ENCODE measurements around the gene ZSWIM9. TPM values are rescaled to one million over a fixed set of nuclear protein-coding genes. Genes with fewer than 3 reads are reported as not detected.

ZSWIM9 gene
- total RNA-seq (7.0 and 7.8 TPM in 2 replicates), polyA plus RNA-seq (1.5 and 2.0 TPM in 2 replicates)

- no peaks in the 10 kb centered on the region for H3K27me3 ChIP-seq
- H3K4me1 ChIP-seq (ENCODE audit: low read depth): no peaks in the 10 kb centered on the region
- DNase-seq (ENCODE audit: low read depth in 1 of 2, low spot score in 1 of 2): peak; percentile 95 to 98
- peaks cover 11% of the 10 kb centered on the region for H3K36me3 ChIP-seq
- H3K27ac ChIP-seq: peak within 1 kb of the TSS; percentile 90
- TF ChIP-seq CTCF (IDR thresholded peaks at IDR 0.05; ENCODE audit: low read depth, low read length): peak; percentile 21
- H3K4me3 ChIP-seq: peak within 1 kb of the TSS; percentile 84
- no peaks in the 10 kb centered on the region for H3K9me3 ChIP-seq (ENCODE audit: low read depth)
Observed at GRCh38 chr19:48169939-48170803, at the start of gene ZSWIM9, which contains the start of gene LIG1. TSS of gene ZSWIM9 (plus strand) at chr19:48170680. CDS start at chr19:48171803, 1,123 bp downstream. TSS of gene LIG1 (minus strand) at chr19:48170344. CDS start at chr19:48165566, 4,778 bp downstream.

GRCh38 chr19:48121066-48121465, 49.4 kb upstream of the ZSWIM9 start:
- DNase-seq (ENCODE audit: low read depth in 1 of 2, low spot score in 1 of 2): no peak
- Histone ChIP-seq H3K4me1 (ENCODE audit: low read depth) (no peaks in the 10 kb centered on the region), H3K4me3 (no peak overlapping the region), H3K27me3 (no peaks in the 10 kb centered on the region), H3K36me3 (no peaks in the 10 kb centered on the region), H3K27ac (no peak overlapping the region), H3K9me3 (ENCODE audit: low read depth) (no peaks in the 10 kb centered on the region)
- no peak for TF ChIP-seq CTCF (IDR thresholded peaks at IDR 0.05; ENCODE audit: low read depth, low read length)

GRCh38 chr19:48121909-48122371, 48.5 kb upstream of the ZSWIM9 start:
- Histone ChIP-seq H3K4me1 (ENCODE audit: low read depth) (no peaks in the 10 kb centered on the region), H3K27ac (no peak overlapping the region), H3K27me3 (no peaks in the 10 kb centered on the region), H3K36me3 (no peaks in the 10 kb centered on the region), H3K4me3 (no peak overlapping the region), H3K9me3 (ENCODE audit: low read depth) (no peaks in the 10 kb centered on the region)
- peak; percentile 15 to 33 for DNase-seq (ENCODE audit: low read depth in 1 of 2, low spot score in 1 of 2)
- no peak for TF ChIP-seq CTCF (IDR thresholded peaks at IDR 0.05; ENCODE audit: low read depth, low read length)

GRCh38 chr19:48122421-48122820, 48.1 kb upstream of the ZSWIM9 start:
- Histone ChIP-seq H3K36me3 (no peaks in the 10 kb centered on the region), H3K9me3 (ENCODE audit: low read depth) (no peaks in the 10 kb centered on the region), H3K4me3 (no peak overlapping the region), H3K4me1 (ENCODE audit: low read depth) (no peaks in the 10 kb centered on the region), H3K27me3 (no peaks in the 10 kb centered on the region), H3K27ac (no peak overlapping the region)
- no peak for TF ChIP-seq CTCF (IDR thresholded peaks at IDR 0.05; ENCODE audit: low read depth, low read length)
- no peak for DNase-seq (ENCODE audit: low read depth in 1 of 2, low spot score in 1 of 2)

GRCh38 chr19:48123907-48124651, 46.4 kb upstream of the ZSWIM9 start:
- Histone ChIP-seq H3K27ac (no peak overlapping the region), H3K36me3 (peaks cover 2% of the 10 kb centered on the region), H3K27me3 (no peaks in the 10 kb centered on the region), H3K4me1 (ENCODE audit: low read depth) (no peaks in the 10 kb centered on the region), H3K9me3 (ENCODE audit: low read depth) (no peaks in the 10 kb centered on the region), H3K4me3 (no peak overlapping the region)
- peak in 1 of 2 donors; percentile 58 for DNase-seq (ENCODE audit: low read depth in 1 of 2, low spot score in 1 of 2)
- TF ChIP-seq CTCF (IDR thresholded peaks at IDR 0.05; ENCODE audit: low read depth, low read length): peak; percentile 9

Measured in cardiac muscle cell (in vitro differentiated cells and primary cell).